HuH-7 (cell line): Measurements from ENCODE around the gene ERCC2.
A peak's percentile ranks its signal among the peaks of the same experiment; 100 is the strongest.
"Not testable (repeated sequence)": the region's sequence is repeated elsewhere in the genome, so short reads cannot be mapped to it uniquely, and the experiment has no call there.

Experiments
- DNase-seq: peaks from one replicate; pipeline ENCODE4 v3.0.0; 2011; ENCODE audit warnings: low spot score

The ERCC2 gene

GRCh38 chr19:45354241-45354842 lies 16.0 kb downstream of the ERCC2 start:
- no peak for DNase-seq

GRCh38 chr19:45352914-45353796 lies 17.2 kb downstream of the ERCC2 start:
- no peak for DNase-seq

- no peak for DNase-seq
These were observed 17.9 kb downstream of the ERCC2 start for GRCh38 chr19:45352471-45352870.

GRCh38 chr19:45352062-45352461 lies 18.3 kb downstream of the ERCC2 start:
- DNase-seq: no peak

- no peak for DNase-seq
These were observed 18.9 kb downstream of the ERCC2 start for GRCh38 chr19:45351401-45351952.

GRCh38 chr19:45350477-45351058 lies 19.8 kb downstream of the ERCC2 start:
- DNase-seq: no peak

GRCh38 chr19:45349430-45349941 lies 20.9 kb downstream of the ERCC2 start:
- no peak for DNase-seq

- DNase-seq: no peak
These were observed 21.3 kb downstream of the ERCC2 start for GRCh38 chr19:45349126-45349415.

- no peak for DNase-seq
These were observed 21.8 kb downstream of the ERCC2 start for GRCh38 chr19:45348367-45349125.

- no peak for DNase-seq
These were observed 22.6 kb downstream of the ERCC2 start for GRCh38 chr19:45347570-45348366.

- no peak for DNase-seq
These were observed 23.9 kb downstream of the ERCC2 start for GRCh38 chr19:45346449-45346848.

GRCh38 chr19:45345506-45345860 lies 24.9 kb downstream of the ERCC2 start:
- no peak for DNase-seq

- DNase-seq: no peak
These were observed 25.5 kb downstream of the ERCC2 start for GRCh38 chr19:45344621-45345505.

- no peak for DNase-seq
These were observed 27.5 kb downstream of the ERCC2 start for GRCh38 chr19:45342911-45343310.

- DNase-seq: no peak
These were observed 29.4 kb downstream of the ERCC2 start for GRCh38 chr19:45340899-45341453.

- DNase-seq: peak; percentile 83
These were observed 30.0 kb downstream of the ERCC2 start, which contains the start of gene KLC3 for GRCh38 chr19:45340232-45340898. Gene KLC3 (plus strand): TSS chr19:45340750. CDS start chr19:45345542, 4,792 bp downstream.

- no peak for DNase-seq
These were observed 30.7 kb downstream of the ERCC2 start for GRCh38 chr19:45339629-45340028.

GRCh38 chr19:45336696-45337251 lies 33.6 kb downstream of the ERCC2 start:
- no peak for DNase-seq

GRCh38 chr19:45334881-45335280 lies 35.5 kb downstream of the ERCC2 start:
- not testable (repeated sequence) for DNase-seq
